ENCODE measurements around the gene CMTM8.

CMTM8 gene

DNA sequence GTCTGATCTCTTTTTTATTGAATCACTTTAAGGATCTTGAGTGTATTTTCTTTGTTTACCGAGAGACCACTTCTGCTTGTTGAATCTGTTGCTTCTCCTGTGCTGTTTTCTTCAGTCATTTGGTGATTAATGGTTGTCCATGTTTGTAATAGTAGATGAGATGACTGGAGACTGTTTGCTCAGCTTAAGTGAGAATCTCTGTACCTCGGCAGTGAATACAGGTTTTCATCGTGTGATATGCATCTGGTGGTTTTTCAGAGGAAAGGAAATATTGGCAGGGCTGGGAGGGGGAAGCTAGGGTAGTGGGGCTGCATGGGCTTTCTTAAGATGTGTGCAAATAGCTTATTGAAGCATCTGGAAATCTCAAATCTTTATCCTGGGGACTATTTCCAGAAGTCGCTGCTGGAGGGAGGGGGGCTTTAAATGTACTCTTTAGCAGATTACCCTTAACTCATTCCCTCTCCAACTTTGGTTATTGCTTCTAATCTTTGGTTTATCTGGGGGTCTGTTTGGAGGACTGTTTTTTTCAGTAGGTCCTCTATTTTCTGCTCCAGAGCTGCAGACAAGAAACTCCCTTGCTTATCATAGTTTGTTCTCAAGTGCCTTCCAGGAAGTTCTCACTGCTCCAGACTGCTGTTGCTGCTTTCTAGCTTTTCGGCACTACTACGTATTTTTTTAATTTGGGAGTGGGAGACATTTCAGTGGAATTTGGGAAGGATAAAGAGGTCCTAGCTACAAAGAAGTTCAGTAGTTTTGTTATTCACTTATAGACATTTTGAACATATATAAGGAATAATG is 19.4 kb downstream of the CMTM8 start:
- H2AFZ ChIP-seq (ENCODE audit: low read length): no peak overlapping the region
- H2AK5ac ChIP-seq (ENCODE audit: low read depth, low read length): no peak overlapping the region
- H3K79me1 ChIP-seq (ENCODE audit: low read depth, low read length): peaks cover 3% of the 10 kb centered on the region
- H3K9ac ChIP-seq (ENCODE audit: low read depth, low read length, poor library complexity): no peak overlapping the region
- no peak overlapping the region for H3K23ac ChIP-seq (ENCODE audit: low read depth, low read length, poor library complexity)
- H2BK12ac ChIP-seq (ENCODE audit: low read length): no peak overlapping the region
- no peak overlapping the region for H3K18ac ChIP-seq (ENCODE audit: low read length)
- no peak overlapping the region for H4K91ac ChIP-seq (ENCODE audit: low read depth, low read length, poor library complexity)
- no CpG with 5 or more reads among the region's 6 CpGs for WGBS, 2 donors (ENCODE audit: extremely low coverage in 2 of 2, insufficient read length in 2 of 2, insufficient replicate concordance in 1 of 2)
- no peak overlapping the region for H2BK15ac ChIP-seq (ENCODE audit: low read length)
- H3K27ac ChIP-seq (replicated peaks; ENCODE audit: low read length): no peak overlapping the region
- peaks cover 0 to 2% of the 10 kb centered on the region in 2 donors for H3K36me3 ChIP-seq (replicated peaks in 1 of 2; ENCODE audit: control insufficient read depth in 2 of 2, insufficient read depth in 2 of 2, low read length in 2 of 2)
- no peak overlapping the region for H3K4me3 ChIP-seq (ENCODE audit: low read length in 2 of 2)
- no peak for DNase-seq (ENCODE audit: low spot score)
- H3K4me1 ChIP-seq (ENCODE audit: control insufficient read depth in 2 of 2, insufficient read depth in 1 of 2, low read depth in 1 of 2, low read length in 2 of 2): no peaks in the 10 kb centered on the region
- no peak overlapping the region for H3K14ac ChIP-seq (ENCODE audit: low read length)
- H3K27me3 ChIP-seq (ENCODE audit: control insufficient read depth in 3 of 3, insufficient read depth in 3 of 3, low read depth in 1 of 3, low read length in 3 of 3): no peaks in the 10 kb centered on the region
- H2BK120ac ChIP-seq (ENCODE audit: low read depth, low read length): no peak overlapping the region
- H2BK5ac ChIP-seq (ENCODE audit: low read length): no peak overlapping the region
- H3K4me2 ChIP-seq (ENCODE audit: insufficient read depth, low read length, poor library complexity, severe bottlenecking): no peak overlapping the region
- H4K8ac ChIP-seq (ENCODE audit: low read depth, low read length): no peak overlapping the region
- no peak overlapping the region for H3K4ac ChIP-seq (ENCODE audit: low read length)
- peaks cover 3 to 4% of the 10 kb centered on the region in 2 donors for H3K9me3 ChIP-seq (replicated peaks in 1 of 2; ENCODE audit: control insufficient read depth in 2 of 2, insufficient read depth in 1 of 2, low read depth in 1 of 2, low read length in 2 of 2)

DNA sequence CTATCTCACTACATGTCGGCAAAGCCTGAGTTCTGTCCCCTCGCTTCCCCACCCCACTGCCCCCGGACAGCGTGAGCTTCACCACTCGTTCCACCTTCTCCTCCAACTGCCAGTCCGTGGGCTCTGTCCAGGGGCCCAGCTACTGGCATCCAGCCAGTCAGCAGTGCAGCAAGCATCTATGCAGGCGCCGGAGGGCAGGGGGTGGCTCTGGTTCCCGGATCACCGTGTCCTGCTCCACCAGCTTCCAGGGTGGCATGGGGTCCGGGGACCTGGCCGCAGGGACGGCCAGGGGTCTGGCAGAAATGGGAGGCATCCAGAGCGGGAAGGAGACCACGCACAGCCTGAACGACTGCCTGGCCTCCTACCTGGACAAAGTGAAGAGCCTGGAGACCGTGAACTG is 20.4 kb downstream of the CMTM8 start:
- no CpG with 5 or more reads among the region's 17 CpGs for WGBS, 2 donors (ENCODE audit: extremely low coverage in 2 of 2, insufficient read length in 2 of 2, insufficient replicate concordance in 1 of 2)
- Histone ChIP-seq H3K4me1 (ENCODE audit: control insufficient read depth in 2 of 2, insufficient read depth in 1 of 2, low read depth in 1 of 2, low read length in 2 of 2) (no peaks in the 10 kb centered on the region), H3K4me2 (ENCODE audit: insufficient read depth, low read length, poor library complexity, severe bottlenecking) (no peak overlapping the region), H4K91ac (ENCODE audit: low read depth, low read length, poor library complexity) (no peak overlapping the region), H3K9ac (ENCODE audit: low read depth, low read length, poor library complexity) (no peak overlapping the region), H2BK12ac (ENCODE audit: low read length) (no peak overlapping the region), H3K18ac (ENCODE audit: low read length) (no peak overlapping the region), H3K14ac (ENCODE audit: low read length) (no peak overlapping the region), H3K36me3 (replicated peaks in 1 of 2; ENCODE audit: control insufficient read depth in 2 of 2, insufficient read depth in 2 of 2, low read length in 2 of 2) (peaks cover 0 to 2% of the 10 kb centered on the region in 2 donors), H2BK120ac (ENCODE audit: low read depth, low read length) (no peak overlapping the region), H3K9me3 (replicated peaks in 1 of 2; ENCODE audit: control insufficient read depth in 2 of 2, insufficient read depth in 1 of 2, low read depth in 1 of 2, low read length in 2 of 2) (peaks cover 3 to 4% of the 10 kb centered on the region in 2 donors), H3K4me3 (ENCODE audit: low read length in 2 of 2) (no peak overlapping the region), H2BK5ac (ENCODE audit: low read length) (no peak overlapping the region), H2BK15ac (ENCODE audit: low read length) (no peak overlapping the region), H3K27ac (replicated peaks; ENCODE audit: low read length) (no peak overlapping the region), H3K79me1 (ENCODE audit: low read depth, low read length) (peaks cover 3% of the 10 kb centered on the region), H3K23ac (ENCODE audit: low read depth, low read length, poor library complexity) (no peak overlapping the region), H3K27me3 (ENCODE audit: control insufficient read depth in 3 of 3, insufficient read depth in 3 of 3, low read depth in 1 of 3, low read length in 3 of 3) (no peaks in the 10 kb centered on the region), H3K4ac (ENCODE audit: low read length) (no peak overlapping the region), H2AK5ac (ENCODE audit: low read depth, low read length) (no peak overlapping the region), H2AFZ (ENCODE audit: low read length) (no peak overlapping the region), H4K8ac (ENCODE audit: low read depth, low read length) (no peak overlapping the region)
- DNase-seq (ENCODE audit: low spot score): no peak

DNA sequence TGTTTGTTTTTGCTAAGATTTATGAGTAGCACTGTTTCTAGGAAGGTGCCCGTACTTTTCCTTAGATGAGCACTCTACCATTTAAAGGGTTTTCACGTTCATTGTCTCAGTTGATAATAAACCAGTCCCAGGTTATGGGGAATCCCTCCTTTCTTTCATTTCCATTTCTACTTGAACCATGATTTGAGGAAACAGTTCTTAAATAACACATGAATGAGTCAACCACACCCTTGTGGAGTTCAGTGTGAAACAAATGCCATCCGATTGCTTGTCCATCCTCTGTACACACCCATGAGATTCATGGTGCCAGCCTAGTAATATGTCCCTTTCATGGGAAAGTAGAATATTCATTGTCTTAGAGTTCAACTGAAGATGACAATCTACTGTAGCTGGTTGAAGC is 23.1 kb downstream of the CMTM8 start:
- Histone ChIP-seq H3K27me3 (ENCODE audit: control insufficient read depth in 3 of 3, insufficient read depth in 3 of 3, low read depth in 1 of 3, low read length in 3 of 3) (no peaks in the 10 kb centered on the region), H2AK5ac (ENCODE audit: low read depth, low read length) (no peak overlapping the region), H2AFZ (ENCODE audit: low read length) (no peak overlapping the region), H3K4ac (ENCODE audit: low read length) (no peak overlapping the region), H4K91ac (ENCODE audit: low read depth, low read length, poor library complexity) (no peak overlapping the region), H3K18ac (ENCODE audit: low read length) (no peak overlapping the region), H3K23ac (ENCODE audit: low read depth, low read length, poor library complexity) (no peak overlapping the region), H2BK12ac (ENCODE audit: low read length) (no peak overlapping the region), H3K27ac (replicated peaks; ENCODE audit: low read length) (no peak overlapping the region), H3K36me3 (replicated peaks in 1 of 2; ENCODE audit: control insufficient read depth in 2 of 2, insufficient read depth in 2 of 2, low read length in 2 of 2) (peaks cover 0 to 2% of the 10 kb centered on the region in 2 donors), H3K14ac (ENCODE audit: low read length) (no peak overlapping the region), H4K8ac (ENCODE audit: low read depth, low read length) (no peak overlapping the region), H3K9ac (ENCODE audit: low read depth, low read length, poor library complexity) (no peak overlapping the region), H2BK15ac (ENCODE audit: low read length) (no peak overlapping the region), H2BK120ac (ENCODE audit: low read depth, low read length) (no peak overlapping the region), H2BK5ac (ENCODE audit: low read length) (no peak overlapping the region), H3K4me2 (ENCODE audit: insufficient read depth, low read length, poor library complexity, severe bottlenecking) (no peak overlapping the region), H3K79me1 (ENCODE audit: low read depth, low read length) (peaks cover 3% of the 10 kb centered on the region), H3K9me3 (replicated peaks in 1 of 2; ENCODE audit: control insufficient read depth in 2 of 2, insufficient read depth in 1 of 2, low read depth in 1 of 2, low read length in 2 of 2) (peaks cover 0 to 4% of the 10 kb centered on the region in 2 donors), H3K4me3 (ENCODE audit: low read length in 2 of 2) (no peak overlapping the region), H3K4me1 (ENCODE audit: control insufficient read depth in 2 of 2, insufficient read depth in 1 of 2, low read depth in 1 of 2, low read length in 2 of 2) (no peaks in the 10 kb centered on the region)
- no CpG with 5 or more reads among the region's 3 CpGs for WGBS, 2 donors (ENCODE audit: extremely low coverage in 2 of 2, insufficient read length in 2 of 2, insufficient replicate concordance in 1 of 2)
- DNase-seq (ENCODE audit: low spot score): no peak

DNA sequence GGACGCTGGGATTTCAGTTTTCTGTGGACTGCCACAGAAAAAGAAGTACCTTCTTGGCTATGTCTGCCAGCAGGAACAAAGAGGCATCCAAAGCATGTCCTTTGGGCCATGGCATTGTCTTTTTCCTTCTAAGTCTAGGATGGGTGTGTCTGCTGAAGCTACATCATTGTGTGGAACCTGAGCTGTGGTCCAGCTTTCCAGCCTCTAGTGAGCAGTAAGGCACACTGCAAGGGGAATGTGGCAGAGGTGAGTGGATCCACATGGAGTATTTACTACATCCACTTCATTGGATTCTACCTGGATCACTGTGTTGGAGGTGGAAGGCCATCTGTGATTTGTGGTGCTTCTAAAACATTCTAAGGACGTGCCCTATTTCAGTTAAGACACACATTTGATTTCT is 23.7 kb downstream of the CMTM8 start:
- Histone ChIP-seq H3K9ac (ENCODE audit: low read depth, low read length, poor library complexity) (no peak overlapping the region), H2AK5ac (ENCODE audit: low read depth, low read length) (no peak overlapping the region), H2BK120ac (ENCODE audit: low read depth, low read length) (no peak overlapping the region), H4K8ac (ENCODE audit: low read depth, low read length) (no peak overlapping the region), H2BK15ac (ENCODE audit: low read length) (no peak overlapping the region), H3K4me2 (ENCODE audit: insufficient read depth, low read length, poor library complexity, severe bottlenecking) (no peak overlapping the region), H2AFZ (ENCODE audit: low read length) (no peak overlapping the region), H3K79me1 (ENCODE audit: low read depth, low read length) (peaks cover 3% of the 10 kb centered on the region), H3K36me3 (replicated peaks in 1 of 2; ENCODE audit: control insufficient read depth in 2 of 2, insufficient read depth in 2 of 2, low read length in 2 of 2) (peaks cover 0 to 2% of the 10 kb centered on the region in 2 donors), H3K27me3 (ENCODE audit: control insufficient read depth in 3 of 3, insufficient read depth in 3 of 3, low read depth in 1 of 3, low read length in 3 of 3) (no peaks in the 10 kb centered on the region), H3K23ac (ENCODE audit: low read depth, low read length, poor library complexity) (no peak overlapping the region), H4K91ac (ENCODE audit: low read depth, low read length, poor library complexity) (no peak overlapping the region), H3K14ac (ENCODE audit: low read length) (no peak overlapping the region), H2BK12ac (ENCODE audit: low read length) (no peak overlapping the region), H2BK5ac (ENCODE audit: low read length) (no peak overlapping the region), H3K4me1 (ENCODE audit: control insufficient read depth in 2 of 2, insufficient read depth in 1 of 2, low read depth in 1 of 2, low read length in 2 of 2) (no peaks in the 10 kb centered on the region), H3K4ac (ENCODE audit: low read length) (no peak overlapping the region), H3K27ac (replicated peaks; ENCODE audit: low read length) (no peak overlapping the region), H3K4me3 (ENCODE audit: low read length in 2 of 2) (no peak overlapping the region), H3K18ac (ENCODE audit: low read length) (no peak overlapping the region), H3K9me3 (replicated peaks in 1 of 2; ENCODE audit: control insufficient read depth in 2 of 2, insufficient read depth in 1 of 2, low read depth in 1 of 2, low read length in 2 of 2) (peaks cover 0 to 4% of the 10 kb centered on the region in 2 donors)
- no peak for DNase-seq (ENCODE audit: low spot score)
- no CpG with 5 or more reads among the region's 2 CpGs for WGBS, 2 donors (ENCODE audit: extremely low coverage in 2 of 2, insufficient read length in 2 of 2, insufficient replicate concordance in 1 of 2)
